Neural cell (in vitro differentiated cells): ENCODE results near the gene HMGB1. TPM values are rescaled to one million over a fixed set of nuclear protein-coding genes. Genes with fewer than 3 reads are reported as not detected.

Source experiments
- H2AFZ ChIP-seq: fragments of 200-600, 300-800 bp; sonication (generic), shearing (Covaris generic); 2 replicates; pipeline ENCODE4 v1.6.0; 2014; ENCODE audit warnings: low read depth, mild to moderate bottlenecking, antibody characterized with exemption, low read length, moderate library complexity
- H3F3A ChIP-seq: fragments of 200-600 bp; shearing (Covaris generic); 2 replicates; pipeline ENCODE4 v1.6.1; 2016; ENCODE audit warnings: mild to moderate bottlenecking, moderate library complexity, mixed read lengths, antibody characterized with exemption, low read length; ENCODE audit not compliant: insufficient read depth, poor library complexity, severe bottlenecking
- H3K27ac ChIP-seq: fragments of 200-600, 300-800 bp; sonication (generic), shearing (Covaris generic); 2 replicates; pipeline ENCODE4 v1.5.1; 2014; ENCODE audit warnings: mild to moderate bottlenecking, low read length, moderate library complexity
- H3K27me3 ChIP-seq: fragments of 300-800, 200-600 bp; sonication (generic), shearing (Covaris generic); 2 replicates; pipeline ENCODE4 v1.6.0; 2014; ENCODE audit warnings: mild to moderate bottlenecking, low read depth, low read length, moderate library complexity; ENCODE audit not compliant: insufficient read depth
- H3K36me3 ChIP-seq: fragments of 300-800, 200-600 bp; sonication (generic), shearing (Covaris generic); 2 replicates; pipeline ENCODE4 v1.5.1; 2014; ENCODE audit warnings: mild to moderate bottlenecking, antibody characterized with exemption, low read length, moderate library complexity; ENCODE audit not compliant: insufficient read depth
- H3K4me2 ChIP-seq: fragments of 300-800, 200-600 bp; sonication (generic), shearing (Covaris generic); 2 replicates; pipeline ENCODE4 v1.6.0; 2014; ENCODE audit warnings: mild to moderate bottlenecking, low read length
- H3K4me3 ChIP-seq: fragments of 300-800, 200-600 bp; sonication (generic), shearing (Covaris generic); 2 replicates; pipeline ENCODE4 v1.5.1; 2014; ENCODE audit warnings: mild to moderate bottlenecking, low read length, moderate library complexity
- H3K79me2 ChIP-seq: fragments of 200-600 bp; shearing (Covaris generic); replicated peaks from 2 replicates; pipeline ENCODE4 v1.6.0; 2014; ENCODE audit warnings: mild to moderate bottlenecking, low read length, moderate library complexity; ENCODE audit not compliant: insufficient read depth
- H3K9ac ChIP-seq: fragments of 300-800, 200-600 bp; sonication (generic), shearing (Covaris generic); 2 replicates; pipeline ENCODE4 v1.6.1; 2016; ENCODE audit warnings: mild to moderate bottlenecking, low read length, mixed read lengths
- H3K9me2 ChIP-seq: fragments of 200-600 bp; shearing (Covaris generic); 2 replicates; pipeline ENCODE4 v1.6.1; 2016; ENCODE audit warnings: mild to moderate bottlenecking, low read length, mixed read lengths; ENCODE audit not compliant: insufficient read depth
- H3K9me3 ChIP-seq: fragments of 200-600, 300-800 bp; sonication (generic), shearing (Covaris generic); 2 replicates; pipeline ENCODE4 v1.6.1; 2016; ENCODE audit warnings: mild to moderate bottlenecking, mixed run types, low read length, moderate library complexity, mixed read lengths
- H4K20me1 ChIP-seq: fragments of 200-600 bp; shearing (Covaris generic); 2 replicates; pipeline ENCODE4 v1.6.1; 2016; ENCODE audit warnings: mild to moderate bottlenecking, mixed run types; ENCODE audit not compliant: insufficient read depth
- CTCF ChIP-seq: fragments of 450-650 bp; IDR thresholded peaks from 2 replicates; pipeline ENCODE4 v1.5.1; 2014; ENCODE audit warnings: antibody characterized with exemption, mild to moderate bottlenecking, moderate library complexity; ENCODE audit not compliant: poor library complexity, severe bottlenecking
- EP300 ChIP-seq: fragments of 450-650 bp; conservative IDR thresholded peaks from 2 replicates; pipeline ENCODE4 v1.6.1; 2014; ENCODE audit warnings: antibody characterized with exemption, mild to moderate bottlenecking, moderate library complexity; ENCODE audit not compliant: poor library complexity, severe bottlenecking
- EZH2 ChIP-seq: fragments of 200-600, 300-800 bp; shearing (Covaris generic), sonication (generic); IDR thresholded peaks from 2 replicates; pipeline ENCODE4 v1.6.1; 2014; ENCODE audit warnings: antibody characterized with exemption, low read length, borderline replicate concordance, mild to moderate bottlenecking; ENCODE audit not compliant: insufficient read depth, poor library complexity, severe bottlenecking
- MXI1 ChIP-seq: fragments of 450-650 bp; conservative IDR thresholded peaks from 2 replicates; pipeline ENCODE4 v1.6.1; 2014; ENCODE audit warnings: antibody characterized with exemption, mild to moderate bottlenecking; ENCODE audit not compliant: poor library complexity, severe bottlenecking
- POLR2AphosphoS5 ChIP-seq: IDR thresholded peaks from 2 replicates; pipeline ENCODE4 v1.6.1; 2012
- RAD21 ChIP-seq: fragments of 450-650 bp; conservative IDR thresholded peaks from 2 replicates; pipeline ENCODE4 v1.6.1; 2014; ENCODE audit warnings: antibody characterized with exemption, mild to moderate bottlenecking, moderate library complexity
- REST ChIP-seq: IDR thresholded peaks from 2 replicates; pipeline ENCODE4 v1.6.1; 2012; ENCODE audit warnings: borderline replicate concordance
- SMC3 ChIP-seq: fragments of 450-650 bp; conservative IDR thresholded peaks from 2 replicates; pipeline ENCODE4 v1.6.1; 2014; ENCODE audit warnings: antibody characterized with exemption, mild to moderate bottlenecking, moderate library complexity; ENCODE audit not compliant: poor library complexity
- TAF1 ChIP-seq: IDR thresholded peaks from 2 replicates; pipeline ENCODE4 v1.6.1; 2012; ENCODE audit warnings: low read depth
- polyA plus RNA-seq: library from polyadenylated mRNA; depleted of rRNA; stranded (reverse); fragments of >200 nt; gene quantifications from 2 replicates; pipeline ENCODE4 v1.2.3, GENCODE V29; 2014

The HMGB1 gene
- polyA plus RNA-seq, 1 donor from 2014 or later: 1,091 TPM

GRCh38 chr13:30510091-30510490 lies 44.4 kb upstream of the HMGB1 start:
- no peaks in the 10 kb centered on the region for H3F3A ChIP-seq
- no peaks in the 10 kb centered on the region for H3K27me3 ChIP-seq
- H3K9me3 ChIP-seq: no peaks in the 10 kb centered on the region
- TF ChIP-seq EP300 (no peak), CTCF (no peak), TAF1 (no peak), REST (no peak), SMC3 (no peak), RAD21 (no peak), POLR2AphosphoS5 (no peak), EZH2 (no peak), MXI1 (no peak)
- no peak overlapping the region for H3K4me2 ChIP-seq
- H3K4me3 ChIP-seq: no peak overlapping the region
- no peaks in the 10 kb centered on the region for H3K9me2 ChIP-seq
- no peak overlapping the region for H2AFZ ChIP-seq
- H4K20me1 ChIP-seq: no peaks in the 10 kb centered on the region
- no peaks in the 10 kb centered on the region for H3K79me2 ChIP-seq
- no peak overlapping the region for H3K27ac ChIP-seq
- no peak overlapping the region for H3K9ac ChIP-seq
- no peaks in the 10 kb centered on the region for H3K36me3 ChIP-seq

GRCh38 chr13:30509254-30510050 lies 43.7 kb upstream of the HMGB1 start:
- H3K4me3 ChIP-seq: no peak overlapping the region
- TF ChIP-seq POLR2AphosphoS5 (no peak), CTCF (no peak), MXI1 (no peak), SMC3 (no peak), REST (no peak), RAD21 (no peak), EP300 (no peak), EZH2 (no peak), TAF1 (no peak)
- H3K9me2 ChIP-seq: no peaks in the 10 kb centered on the region
- no peak overlapping the region for H2AFZ ChIP-seq
- no peaks in the 10 kb centered on the region for H3K79me2 ChIP-seq
- no peaks in the 10 kb centered on the region for H4K20me1 ChIP-seq
- no peak overlapping the region for H3K27ac ChIP-seq
- no peaks in the 10 kb centered on the region for H3K27me3 ChIP-seq
- no peak overlapping the region for H3K4me2 ChIP-seq
- H3K9me3 ChIP-seq: no peaks in the 10 kb centered on the region
- no peaks in the 10 kb centered on the region for H3F3A ChIP-seq
- no peak overlapping the region for H3K9ac ChIP-seq
- H3K36me3 ChIP-seq: no peaks in the 10 kb centered on the region
